Astrocyte of the spinal cord (primary cell): ENCODE data around the gene CLNK.

ENCODE experiments used
- DNase-seq: peaks from one replicate; pipeline ENCODE4 v3.0.0; 2011; ENCODE audit warnings: low read depth, low spot score
- H3K4me3 ChIP-seq: 2 replicates; pipeline ENCODE4 v1.5.1; 2011; ENCODE audit warnings: low read depth, mild to moderate bottlenecking, low read length, moderate library complexity
- CTCF ChIP-seq: IDR thresholded peaks from 2 replicates; pipeline ENCODE4 v1.5.1; 2012; ENCODE audit warnings: low read depth, mild to moderate bottlenecking, low read length, inconsistent platforms
- in situ Hi-C: cut with HindIII; loops from 2 replicates; pipeline ENCODE4 v1.10.0; 2017; ENCODE audit warnings: low sequenced_read_pairs

The CLNK gene

GRCh38 chr4:10458177-10458576, 226.4 kb downstream of the CLNK start:
- in situ Hi-C loops = no loop called here
- H3K4me3 ChIP-seq = no peak overlapping the region
- no peak for TF ChIP-seq CTCF
- DNase-seq = no peak

GRCh38 chr4:10457255-10457801, 227.2 kb downstream of the CLNK start, which contains the start of gene ZNF518B:
TSS of gene ZNF518B (minus strand) at chr4:10457426. CDS start at chr4:10446328, 11,098 bp downstream.
- in situ Hi-C loops = no loop called here
- TF ChIP-seq CTCF = no peak
- DNase-seq = peak; percentile 56
- peak within 1 kb of the TSS; percentile 41 for H3K4me3 ChIP-seq

- no peak for TF ChIP-seq CTCF
- H3K4me3 ChIP-seq = peak overlapping the region; percentile 41
- in situ Hi-C loops = no loop called here
- DNase-seq = peak; percentile 54
These were observed 227.8 kb downstream of the CLNK start for GRCh38 chr4:10456595-10457254.

- H3K4me3 ChIP-seq = peak overlapping the region; percentile 41
- no peak for TF ChIP-seq CTCF
- in situ Hi-C loops = no loop called here
- DNase-seq = no peak
These were observed 228.3 kb downstream of the CLNK start for GRCh38 chr4:10456260-10456594.

- in situ Hi-C loops = no loop called here
- DNase-seq = no peak
- no peak overlapping the region for H3K4me3 ChIP-seq
- TF ChIP-seq CTCF = no peak
These were observed 229.4 kb downstream of the CLNK start for GRCh38 chr4:10455133-10455532.

GRCh38 chr4:10454726-10455125, 229.8 kb downstream of the CLNK start:
- DNase-seq = no peak
- H3K4me3 ChIP-seq = no peak overlapping the region
- TF ChIP-seq CTCF = no peak
- in situ Hi-C loops = no loop called here

GRCh38 chr4:10454121-10454520, 230.4 kb downstream of the CLNK start:
- TF ChIP-seq CTCF = no peak
- in situ Hi-C loops = no loop called here
- no peak for DNase-seq
- H3K4me3 ChIP-seq = no peak overlapping the region
